Erythroblast (primary cell): ENCODE data around the gene PICALM.

Experiments
- GATA1 ChIP-seq: IDR thresholded peaks from 2 replicates; pipeline ENCODE4 v1.6.1; 2011; ENCODE audit warnings: low read depth, mild to moderate bottlenecking, control low read depth, low read length, moderate library complexity
- POLR2A ChIP-seq: IDR thresholded peaks from 2 replicates; pipeline ENCODE4 v1.6.1; 2011; ENCODE audit warnings: mild to moderate bottlenecking, low read length

DNA sequence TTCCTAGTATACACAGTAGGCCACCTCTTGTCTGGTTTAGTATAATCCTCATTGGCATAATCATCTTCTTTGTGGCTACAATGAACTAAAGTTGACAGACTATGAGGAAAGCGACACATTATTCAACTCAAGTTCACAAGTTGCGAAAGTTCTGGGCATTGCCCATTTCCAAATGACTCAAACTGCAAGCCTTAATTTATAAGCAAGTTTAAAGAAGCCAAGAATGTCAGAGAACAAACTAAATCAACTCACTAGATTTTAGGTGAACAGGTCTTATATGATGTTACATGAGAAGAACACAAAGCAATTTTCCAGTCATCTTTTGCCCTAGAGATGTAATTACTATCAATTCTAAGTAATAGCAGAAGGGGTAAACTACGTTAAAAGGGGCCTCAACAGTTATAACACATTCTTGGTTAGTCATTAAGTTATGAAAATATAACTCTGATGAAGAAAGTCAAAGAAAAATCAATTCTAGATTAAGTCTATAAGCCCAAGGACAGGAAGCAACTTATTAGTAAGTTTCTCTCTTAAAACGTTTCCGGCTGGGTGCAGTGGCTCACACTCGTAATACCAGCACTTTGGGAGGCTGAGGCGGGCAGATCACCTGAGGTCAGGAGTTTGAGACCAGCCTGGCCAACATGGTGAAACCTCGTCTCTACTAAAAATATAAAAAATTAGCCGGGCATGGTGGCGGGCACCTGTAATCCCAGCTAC is 21.5 kb downstream of the PICALM start:
- TF ChIP-seq POLR2A (no peak), GATA1 (no peak)
